ENCODE data around the gene IMPG1.

IMPG1 gene

GRCh38 chr6:76035713-76036112 is 36.7 kb downstream of the IMPG1 start:
- H3K27ac ChIP-seq (replicated peaks) = no peak overlapping the region
- no peaks in the 10 kb centered on the region for H3K27me3 ChIP-seq (ENCODE audit: insufficient read depth, poor library complexity, severe bottlenecking)
- DNase-seq (ENCODE audit: low read depth in 1 of 2, low spot score in 1 of 2) = no peak
- H3K4me3 ChIP-seq (replicated peaks; ENCODE audit: insufficient read depth, low read length) = no peak overlapping the region
- TF ChIP-seq SPI1 (IDR thresholded peaks at IDR 0.05; ENCODE audit: borderline replicate concordance, low read depth) = no peak
- no peak for TF ChIP-seq POLR2AphosphoS5 (IDR thresholded peaks at IDR 0.05; ENCODE audit: low read depth)
- TF ChIP-seq, protein P1, sequence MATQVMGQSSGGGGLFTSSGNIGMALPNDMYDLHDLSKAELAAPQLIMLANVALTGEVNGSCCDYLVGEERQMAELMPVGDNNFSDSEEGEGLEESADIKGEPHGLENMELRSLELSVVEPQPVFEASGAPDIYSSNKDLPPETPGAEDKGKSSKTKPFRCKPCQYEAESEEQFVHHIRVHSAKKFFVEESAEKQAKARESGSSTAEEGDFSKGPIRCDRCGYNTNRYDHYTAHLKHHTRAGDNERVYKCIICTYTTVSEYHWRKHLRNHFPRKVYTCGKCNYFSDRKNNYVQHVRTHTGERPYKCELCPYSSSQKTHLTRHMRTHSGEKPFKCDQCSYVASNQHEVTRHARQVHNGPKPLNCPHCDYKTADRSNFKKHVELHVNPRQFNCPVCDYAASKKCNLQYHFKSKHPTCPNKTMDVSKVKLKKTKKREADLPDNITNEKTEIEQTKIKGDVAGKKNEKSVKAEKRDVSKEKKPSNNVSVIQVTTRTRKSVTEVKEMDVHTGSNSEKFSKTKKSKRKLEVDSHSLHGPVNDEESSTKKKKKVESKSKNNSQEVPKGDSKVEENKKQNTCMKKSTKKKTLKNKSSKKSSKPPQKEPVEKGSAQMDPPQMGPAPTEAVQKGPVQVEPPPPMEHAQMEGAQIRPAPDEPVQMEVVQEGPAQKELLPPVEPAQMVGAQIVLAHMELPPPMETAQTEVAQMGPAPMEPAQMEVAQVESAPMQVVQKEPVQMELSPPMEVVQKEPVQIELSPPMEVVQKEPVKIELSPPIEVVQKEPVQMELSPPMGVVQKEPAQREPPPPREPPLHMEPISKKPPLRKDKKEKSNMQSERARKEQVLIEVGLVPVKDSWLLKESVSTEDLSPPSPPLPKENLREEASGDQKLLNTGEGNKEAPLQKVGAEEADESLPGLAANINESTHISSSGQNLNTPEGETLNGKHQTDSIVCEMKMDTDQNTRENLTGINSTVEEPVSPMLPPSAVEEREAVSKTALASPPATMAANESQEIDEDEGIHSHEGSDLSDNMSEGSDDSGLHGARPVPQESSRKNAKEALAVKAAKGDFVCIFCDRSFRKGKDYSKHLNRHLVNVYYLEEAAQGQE (IDR thresholded peaks at IDR 0.05; ENCODE audit: insufficient replicate concordance, low read depth) = no peak
- TF ChIP-seq CTCF (IDR thresholded peaks at IDR 0.05; ENCODE audit: insufficient read depth, low read length) = no peak

DNA sequence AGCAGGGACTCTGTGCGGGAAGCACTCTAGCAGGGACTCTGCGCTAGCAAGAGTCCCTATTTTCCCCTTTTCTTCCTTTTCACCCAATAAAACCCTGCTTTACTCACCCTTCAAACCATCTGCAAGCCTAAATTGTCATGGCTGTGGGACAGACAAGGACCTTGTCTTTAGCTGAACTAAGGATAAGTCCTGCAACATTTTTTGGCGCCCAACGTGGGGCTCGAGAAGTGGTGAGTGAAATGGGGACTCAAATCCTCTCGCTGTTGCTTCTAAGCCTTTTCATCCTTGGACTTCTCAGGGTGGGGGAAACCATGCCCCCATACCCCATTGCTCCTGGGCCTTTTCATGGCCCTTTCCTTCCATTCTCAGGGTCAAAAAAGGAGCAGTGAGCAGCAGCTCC is 46.4 kb downstream of the IMPG1 start:
- no peak overlapping the region for H3K4me3 ChIP-seq (replicated peaks; ENCODE audit: insufficient read depth, low read length)
- H3K27ac ChIP-seq (replicated peaks) = no peak overlapping the region
- DNase-seq (ENCODE audit: low read depth in 1 of 2, low spot score in 1 of 2) = no peak
- no peak for TF ChIP-seq CTCF (IDR thresholded peaks at IDR 0.05; ENCODE audit: insufficient read depth, low read length)
- H3K27me3 ChIP-seq (ENCODE audit: insufficient read depth, poor library complexity, severe bottlenecking) = no peaks in the 10 kb centered on the region

DNA sequence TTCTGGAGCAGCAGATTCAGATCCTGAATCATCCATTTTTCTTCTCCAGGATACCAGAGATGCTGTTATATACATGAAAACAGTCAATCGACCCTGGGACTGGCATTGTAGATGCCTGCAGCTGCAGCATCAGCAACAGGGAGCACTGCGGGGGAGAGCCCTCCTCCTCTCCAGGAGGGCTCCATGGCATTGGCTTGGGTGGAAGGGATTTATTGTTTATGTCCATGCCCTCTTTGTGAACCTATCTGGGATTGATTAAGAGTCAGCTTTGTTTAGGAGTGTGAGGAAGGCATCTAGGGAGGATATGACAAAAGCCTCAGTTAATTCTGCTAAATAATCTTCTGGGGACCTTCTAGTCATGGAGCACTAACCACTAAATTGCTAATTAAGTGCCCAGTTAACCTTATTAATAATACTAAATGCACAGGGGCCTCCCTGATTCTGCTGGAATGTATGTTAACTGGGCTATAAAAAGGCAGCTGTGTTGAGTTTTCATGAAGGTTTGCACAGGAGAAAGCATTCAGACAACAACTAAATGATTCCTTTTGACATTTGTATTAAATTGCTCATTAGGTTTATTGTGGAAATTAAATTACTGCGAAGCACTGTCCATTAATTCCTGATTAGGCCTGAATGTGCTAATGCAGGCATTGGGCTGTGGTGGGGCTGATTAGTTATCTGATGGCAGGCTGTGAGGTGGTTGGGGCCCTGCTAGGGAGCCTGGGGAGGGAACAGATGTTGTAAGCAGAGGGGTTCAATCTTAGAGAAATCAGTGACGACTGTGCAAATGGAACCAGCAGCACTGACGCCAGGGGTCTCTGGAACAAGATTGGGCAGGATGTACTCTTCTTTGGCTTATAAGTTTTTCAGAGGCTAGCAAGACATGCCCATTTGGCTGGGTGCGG is 57.6 kb downstream of the IMPG1 start:
- TF ChIP-seq SPI1 (IDR thresholded peaks at IDR 0.05; ENCODE audit: borderline replicate concordance, low read depth) (no peak), CTCF (IDR thresholded peaks at IDR 0.05; ENCODE audit: insufficient read depth, low read length) (no peak), GABPA (IDR thresholded peaks at IDR 0.05; ENCODE audit: low read depth) (no peak), POLR2AphosphoS5 (IDR thresholded peaks at IDR 0.05; ENCODE audit: low read depth) (no peak)
- TF ChIP-seq, protein P1 (IDR thresholded peaks at IDR 0.05; ENCODE audit: insufficient replicate concordance, low read depth) = no peak
- Histone ChIP-seq H3K27me3 (ENCODE audit: insufficient read depth, poor library complexity, severe bottlenecking) (no peaks in the 10 kb centered on the region), H3K4me3 (replicated peaks; ENCODE audit: insufficient read depth, low read length) (no peak overlapping the region), H3K27ac (replicated peaks) (no peak overlapping the region)
- DNase-seq (ENCODE audit: low read depth in 1 of 2, low spot score in 1 of 2) = no peak

GRCh38 chr6:76004202-76004601 is 68.3 kb downstream of the IMPG1 start:
- H3K4me3 ChIP-seq (replicated peaks; ENCODE audit: insufficient read depth, low read length) = no peak overlapping the region
- no peak for DNase-seq (ENCODE audit: low read depth in 1 of 2, low spot score in 1 of 2)
- no peak overlapping the region for H3K27ac ChIP-seq (replicated peaks)
- no peaks in the 10 kb centered on the region for H3K27me3 ChIP-seq (ENCODE audit: insufficient read depth, poor library complexity, severe bottlenecking)
- no peak for TF ChIP-seq CTCF (IDR thresholded peaks at IDR 0.05; ENCODE audit: insufficient read depth, low read length)
- no peak for TF ChIP-seq POLR2AphosphoS5 (IDR thresholded peaks at IDR 0.05; ENCODE audit: low read depth)
- TF ChIP-seq SPI1 (IDR thresholded peaks at IDR 0.05; ENCODE audit: borderline replicate concordance, low read depth) = no peak
- TF ChIP-seq GABPA (IDR thresholded peaks at IDR 0.05; ENCODE audit: low read depth) = no peak
- TF ChIP-seq, protein P1 (IDR thresholded peaks at IDR 0.05; ENCODE audit: insufficient replicate concordance, low read depth) = no peak

All from HL-60 (cell line).